Loucy (cell line): Measurements from ENCODE around the gene KBTBD4.

Experiments
- H2AFZ ChIP-seq: fragments of 200-600 bp; sonication (generic); 2 replicates; pipeline ENCODE4 v1.6.0; 2016; ENCODE audit warnings: antibody characterized with exemption, mild to moderate bottlenecking, low read length, moderate library complexity
- H3F3A ChIP-seq: fragments of 200-600 bp; 2 replicates; pipeline ENCODE4 v1.6.0; 2016; ENCODE audit warnings: antibody characterized with exemption, low read depth, mild to moderate bottlenecking
- H3K27me3 ChIP-seq: fragments of 200-600 bp; sonication (generic); 2 replicates; pipeline ENCODE4 v1.6.1; 2014; ENCODE audit warnings: low read length, mild to moderate bottlenecking; ENCODE audit not compliant: insufficient read depth, poor library complexity, severe bottlenecking
- H3K36me3 ChIP-seq: fragments of 200-600 bp; sonication (generic); 2 replicates; pipeline ENCODE4 v1.6.1; 2016; ENCODE audit warnings: low read length; ENCODE audit not compliant: insufficient read depth
- H3K4me1 ChIP-seq: fragments of 200-600 bp; sonication (generic); 2 replicates; pipeline ENCODE4 v1.5.1; 2014; ENCODE audit warnings: low read length, mild to moderate bottlenecking; ENCODE audit not compliant: insufficient read depth, poor library complexity, severe bottlenecking
- H3K4me2 ChIP-seq: fragments of 200-600 bp; sonication (generic); 2 replicates; pipeline ENCODE4 v1.6.0; 2014; ENCODE audit warnings: antibody characterized with exemption, low read length, low read depth, mild to moderate bottlenecking; ENCODE audit not compliant: poor library complexity, severe bottlenecking
- H3K4me3 ChIP-seq: fragments of 200-600 bp; sonication (generic); 2 replicates; pipeline ENCODE4 v1.5.1; 2014; ENCODE audit warnings: low read length, mild to moderate bottlenecking, mixed read lengths; ENCODE audit not compliant: poor library complexity, severe bottlenecking
- H3K79me2 ChIP-seq: fragments of 200-600 bp; sonication (generic); 2 replicates; pipeline ENCODE4 v1.6.1; 2014; ENCODE audit warnings: low read length; ENCODE audit not compliant: insufficient read depth
- H3K9ac ChIP-seq: fragments of 200-600 bp; sonication (generic); 2 replicates; pipeline ENCODE4 v1.6.0; 2014; ENCODE audit warnings: mild to moderate bottlenecking, low read depth, low read length, moderate library complexity; ENCODE audit not compliant: poor library complexity, severe bottlenecking
- H3K9me2 ChIP-seq: fragments of 200-600 bp; sonication (generic); replicated peaks from 2 replicates; pipeline ENCODE4 v1.6.1; 2016; ENCODE audit warnings: low read depth, low read length, mixed read lengths
- H3K9me3 ChIP-seq: fragments of 200-600 bp; sonication (generic); 2 replicates; pipeline ENCODE4 v1.6.1; 2014; ENCODE audit warnings: mild to moderate bottlenecking, antibody characterized with exemption, low read length, low read depth; ENCODE audit not compliant: insufficient read depth
- H4K20me1 ChIP-seq: fragments of 200-600 bp; sonication (generic); 2 replicates; pipeline ENCODE4 v1.6.0; 2014; ENCODE audit warnings: antibody characterized with exemption, low read length, mild to moderate bottlenecking; ENCODE audit not compliant: insufficient read depth, poor library complexity, severe bottlenecking
- EZH2phosphoT487 ChIP-seq: fragments of 200-600 bp; IDR thresholded peaks from 2 replicates; pipeline ENCODE4 v1.6.1; 2018; ENCODE audit warnings: antibody characterized with exemption, mild to moderate bottlenecking, moderate library complexity, borderline replicate concordance
- TF ChIP-seq, protein P1 (sequence below): fragments of 200-600 bp; sonication (generic); conservative IDR thresholded peaks from 2 replicates; pipeline ENCODE4 v1.5.1; 2014; ENCODE audit warnings: mild to moderate bottlenecking, antibody characterized with exemption, low read length

KBTBD4 gene

DNA sequence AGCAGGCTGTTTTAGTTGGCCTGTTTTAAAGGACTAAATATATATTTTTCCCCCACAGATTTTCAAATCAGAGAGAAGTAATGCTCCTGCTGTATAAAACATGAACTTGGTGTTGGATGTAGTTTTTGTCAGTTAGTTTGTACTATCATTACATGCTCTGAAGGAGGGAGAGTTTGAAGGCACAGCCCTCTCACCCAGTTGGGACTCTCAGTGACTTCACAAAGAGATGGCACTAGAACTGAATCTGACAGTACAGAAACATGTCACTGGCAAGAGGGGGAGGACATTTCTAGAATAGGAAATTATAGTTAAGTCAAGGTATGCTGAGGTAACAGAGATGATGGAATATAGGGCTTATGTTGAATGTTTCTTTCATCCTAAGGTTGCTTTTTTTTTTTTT, 36.5 kb upstream of the KBTBD4 start:
- H3K79me2 ChIP-seq = no peaks in the 10 kb centered on the region
- no peak overlapping the region for H3K4me3 ChIP-seq
- peaks cover 17% of the 10 kb centered on the region; the same call in 1 of the 2 replicates for H3K36me3 ChIP-seq
- H3K9me3 ChIP-seq = no peaks in the 10 kb centered on the region
- H3F3A ChIP-seq = no peaks in the 10 kb centered on the region; the same call in 1 of the 2 replicates
- H4K20me1 ChIP-seq = no peaks in the 10 kb centered on the region
- no peaks in the 10 kb centered on the region for H3K27me3 ChIP-seq
- H3K4me1 ChIP-seq = peaks cover 7% of the 10 kb centered on the region
- H3K9ac ChIP-seq = no peak overlapping the region
- TF ChIP-seq, protein P1, sequence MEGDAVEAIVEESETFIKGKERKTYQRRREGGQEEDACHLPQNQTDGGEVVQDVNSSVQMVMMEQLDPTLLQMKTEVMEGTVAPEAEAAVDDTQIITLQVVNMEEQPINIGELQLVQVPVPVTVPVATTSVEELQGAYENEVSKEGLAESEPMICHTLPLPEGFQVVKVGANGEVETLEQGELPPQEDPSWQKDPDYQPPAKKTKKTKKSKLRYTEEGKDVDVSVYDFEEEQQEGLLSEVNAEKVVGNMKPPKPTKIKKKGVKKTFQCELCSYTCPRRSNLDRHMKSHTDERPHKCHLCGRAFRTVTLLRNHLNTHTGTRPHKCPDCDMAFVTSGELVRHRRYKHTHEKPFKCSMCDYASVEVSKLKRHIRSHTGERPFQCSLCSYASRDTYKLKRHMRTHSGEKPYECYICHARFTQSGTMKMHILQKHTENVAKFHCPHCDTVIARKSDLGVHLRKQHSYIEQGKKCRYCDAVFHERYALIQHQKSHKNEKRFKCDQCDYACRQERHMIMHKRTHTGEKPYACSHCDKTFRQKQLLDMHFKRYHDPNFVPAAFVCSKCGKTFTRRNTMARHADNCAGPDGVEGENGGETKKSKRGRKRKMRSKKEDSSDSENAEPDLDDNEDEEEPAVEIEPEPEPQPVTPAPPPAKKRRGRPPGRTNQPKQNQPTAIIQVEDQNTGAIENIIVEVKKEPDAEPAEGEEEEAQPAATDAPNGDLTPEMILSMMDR = no peak
- no peak for TF ChIP-seq EZH2phosphoT487
- no peaks in the 10 kb centered on the region for H3K9me2 ChIP-seq
- no peak overlapping the region for H2AFZ ChIP-seq
- H3K4me2 ChIP-seq = no peak overlapping the region

DNA sequence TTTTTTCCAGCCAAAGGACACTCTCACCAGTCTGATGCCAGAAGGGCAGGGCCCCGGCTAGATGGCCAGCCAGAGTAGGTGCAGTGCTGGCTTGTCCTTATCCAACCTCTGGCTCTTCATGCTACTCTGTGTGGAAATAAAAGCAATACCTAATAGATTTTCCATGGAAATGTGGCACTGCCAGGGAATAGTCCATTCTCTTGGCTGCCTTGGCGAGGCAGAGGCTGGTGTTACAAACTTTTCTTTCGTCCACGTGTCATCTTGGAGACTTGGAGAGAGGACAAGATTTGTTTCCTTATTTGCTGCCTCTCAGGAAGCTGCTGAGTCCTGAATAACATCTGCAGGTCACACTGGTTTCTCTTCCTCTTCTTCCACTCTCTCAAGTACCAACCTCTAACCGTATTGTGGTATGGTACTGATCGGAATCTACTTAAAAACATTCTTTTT, 32.6 kb upstream of the KBTBD4 start:
- Histone ChIP-seq H3K4me3 (no peak overlapping the region), H2AFZ (no peak overlapping the region), H3K9me3 (no peaks in the 10 kb centered on the region), H3K79me2 (no peaks in the 10 kb centered on the region), H3K9ac (no peak overlapping the region), H3F3A (no peaks in the 10 kb centered on the region), H3K36me3 (peaks cover 2% of the 10 kb centered on the region; the same call in 1 of the 2 replicates), H3K9me2 (no peaks in the 10 kb centered on the region), H4K20me1 (no peaks in the 10 kb centered on the region), H3K27me3 (no peaks in the 10 kb centered on the region), H3K4me1 (peaks cover 23% of the 10 kb centered on the region), H3K4me2 (no peak overlapping the region)
- no peak for TF ChIP-seq EZH2phosphoT487
- TF ChIP-seq, protein P1 = no peak

DNA sequence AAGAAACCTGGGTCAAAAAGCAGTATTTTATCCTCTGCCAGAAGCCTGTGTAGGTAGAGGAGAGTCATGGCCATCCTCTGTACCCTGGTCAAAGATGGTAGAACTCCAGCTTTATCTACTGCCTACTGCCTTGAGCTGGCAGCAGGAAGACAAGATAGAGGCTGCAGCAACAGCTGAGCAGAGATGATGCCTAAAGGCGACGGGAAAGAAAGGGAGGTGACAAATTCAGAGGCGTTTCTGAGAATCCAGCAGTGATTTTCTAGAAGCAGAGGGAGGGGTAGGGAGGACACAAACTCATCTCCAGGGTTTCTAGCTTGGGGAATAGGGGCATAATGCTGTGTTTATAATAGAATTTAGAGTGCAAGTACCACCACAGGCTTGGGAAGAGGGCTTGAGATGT, 30.9 kb upstream of the KBTBD4 start:
- peaks cover 27% of the 10 kb centered on the region for H3K4me1 ChIP-seq
- H3K4me2 ChIP-seq = no peak overlapping the region
- H3K9me3 ChIP-seq = no peaks in the 10 kb centered on the region
- H3F3A ChIP-seq = no peaks in the 10 kb centered on the region
- TF ChIP-seq, protein P1 = no peak
- no peak for TF ChIP-seq EZH2phosphoT487
- no peaks in the 10 kb centered on the region for H4K20me1 ChIP-seq
- H2AFZ ChIP-seq = no peak overlapping the region
- no peaks in the 10 kb centered on the region for H3K27me3 ChIP-seq
- no peaks in the 10 kb centered on the region for H3K79me2 ChIP-seq
- H3K4me3 ChIP-seq = no peak overlapping the region
- H3K9ac ChIP-seq = no peak overlapping the region
- H3K36me3 ChIP-seq = peaks cover 2% of the 10 kb centered on the region; the same call in 1 of the 2 replicates
- no peaks in the 10 kb centered on the region for H3K9me2 ChIP-seq
